HepG2 (cell line): ENCODE data around the gene PAN3. TPM values are rescaled to one million over a fixed set of nuclear protein-coding genes. Genes with fewer than 3 reads are reported as not detected.

Experiments used
- ATAC-seq: fragments of 200-7000 bp; cut with Tn5 transposase; 3 replicates; pipeline ENCODE4 v1.9.1; 2020; ENCODE audit warnings: mild to moderate bottlenecking, moderate library complexity
- BruUV-seq: library from RNA; stranded (reverse); fragments of 400-500 nt; replicated peaks from 2 replicates; lab custom pipeline; 2021; lab: Mats Ljungman, UMichigan
- CTCF ChIA-PET: fragments of 300-600 bp; formaldehyde crosslinking; extraction: SDS; loops from one replicate; lab custom pipeline; 2021; ENCODE audit warnings: low total read pairs, inconsistent platforms, low intra/inter-chr PET ratio; lab: Yijun Ruan, JAX
- POLR2A ChIA-PET: fragments of 350-600 bp; sonication (Branson Sonifier 250); formaldehyde crosslinking; loops from one replicate; lab custom pipeline; 2020; ENCODE audit warnings: antibody characterized with exemption, inconsistent platforms; lab: Yijun Ruan, JAX
- DNase-seq: peaks from one replicate; pipeline ENCODE4 v3.0.0-alpha.2; 2015; ENCODE audit warnings: low spot score
- FAIRE-seq: peaks from 3 replicates; lab custom pipeline; 2011; peaks lifted over from hg19 to GRCh38; lab: Jason Lieb, UNC
- H2AFZ ChIP-seq: one replicate; pipeline ENCODE4 v1.6.1; 2011; ENCODE audit warnings: low read length, inconsistent platforms
- H3K27ac ChIP-seq: fragments of 300-600 bp; 3 replicates; pipeline ENCODE4 v1.8.0; 2011; ENCODE audit warnings: mixed run types, mild to moderate bottlenecking, mixed read lengths, low read length, inconsistent platforms; ENCODE audit not compliant: insufficient read depth; ENCODE audit errors: extremely low read length
- H3K27me3 ChIP-seq, 2 experiments: fragments of 200-600 bp in 1 of 2; 2 replicates in 1 of 2; 3 replicates in 1 of 2; pipeline versions ENCODE4 v1.6.0 to v1.8.0; 2011; ENCODE audit warnings: low read length in 2 of 2, mild to moderate bottlenecking in 2 of 2, moderate library complexity in 2 of 2, inconsistent platforms in 1 of 2; ENCODE audit not compliant: insufficient read depth in 2 of 2, control insufficient read depth in 1 of 2
- H3K36me3 ChIP-seq, 2 experiments: fragments of 200-600 bp in 1 of 2; replicated peaks in 1 of 2; 2 replicates in 1 of 2; 3 replicates in 1 of 2; pipeline versions ENCODE4 v1.5.1 to v1.8.0; 2011; ENCODE audit warnings: low read length in 2 of 2, inconsistent platforms in 1 of 2; ENCODE audit not compliant: insufficient read depth in 2 of 2, control insufficient read depth in 1 of 2
- H3K4me1 ChIP-seq: 2 replicates; pipeline ENCODE4 v1.5.1; 2012; ENCODE audit warnings: low read length, inconsistent platforms; ENCODE audit not compliant: insufficient read depth
- H3K4me2 ChIP-seq: 2 replicates; pipeline ENCODE4 v1.6.0; 2011; ENCODE audit warnings: low read depth, low read length, inconsistent platforms
- H3K4me3 ChIP-seq, 3 experiments: fragments of 200-600 bp in 1 of 3; sonication (generic), shearing (Covaris generic) in 1 of 3; replicated peaks in 1 of 3; 2 replicates each; pipeline ENCODE4 v1.5.1; 2011 to 2016; ENCODE audit warnings: low read length in 3 of 3, inconsistent platforms in 2 of 3, low read depth in 2 of 3, mild to moderate bottlenecking in 2 of 3, control low read depth in 1 of 3, mixed read lengths in 1 of 3; ENCODE audit not compliant: insufficient read depth in 1 of 3
- H3K79me2 ChIP-seq: one replicate; pipeline ENCODE4 v1.6.1; 2011; ENCODE audit warnings: low read length, inconsistent platforms; ENCODE audit not compliant: insufficient read depth
- H3K9ac ChIP-seq: 2 replicates; pipeline ENCODE4 v1.6.0; 2011; ENCODE audit warnings: mild to moderate bottlenecking, low read depth, low read length, inconsistent platforms; ENCODE audit not compliant: insufficient read depth
- H3K9me3 ChIP-seq: 2 replicates; pipeline ENCODE4 v1.5.1; 2012; ENCODE audit warnings: mild to moderate bottlenecking, low read length
- H4K20me1 ChIP-seq: 2 replicates; pipeline ENCODE4 v1.6.0; 2011; ENCODE audit warnings: inconsistent platforms, mild to moderate bottlenecking, low read length, moderate library complexity; ENCODE audit not compliant: insufficient read depth
- AFF4 ChIP-seq: sonication (generic); formaldehyde crosslinking; IDR thresholded peaks from 2 replicates; pipeline ENCODE4 v1.4.0; 2020; ENCODE audit warnings: missing genetic modification reagents
- CHD2 ChIP-seq: IDR thresholded peaks from 2 replicates; pipeline ENCODE4 v1.6.1; 2011; ENCODE audit warnings: low read depth, low read length, improper control_type of control experiment
- EEA1 ChIP-seq: sonication (generic); formaldehyde crosslinking; IDR thresholded peaks from 2 replicates; pipeline ENCODE4 v1.5.1; 2020; ENCODE audit warnings: mild to moderate bottlenecking, missing genetic modification reagents, borderline replicate concordance
- GLI4 ChIP-seq: sonication (generic); formaldehyde crosslinking; IDR thresholded peaks from 2 replicates; pipeline ENCODE4 v1.5.1; 2020; ENCODE audit warnings: missing genetic modification reagents, mild to moderate bottlenecking, moderate library complexity, borderline replicate concordance
- IRF9 ChIP-seq: sonication (generic); formaldehyde crosslinking; IDR thresholded peaks from 2 replicates; pipeline ENCODE4 v1.8.0; 2022; ENCODE audit warnings: missing genetic modification reagents, mild to moderate bottlenecking, borderline replicate concordance
- PAX8 ChIP-seq: sonication (generic); formaldehyde crosslinking; IDR thresholded peaks from 2 replicates; pipeline ENCODE4 v1.8.0; 2022; ENCODE audit warnings: mild to moderate bottlenecking, missing genetic modification reagents, borderline replicate concordance
- ZNF142 ChIP-seq: sonication (generic); formaldehyde crosslinking; IDR thresholded peaks from 2 replicates; pipeline ENCODE4 v1.4.0; 2020; ENCODE audit warnings: missing genetic modification reagents
- whole genome bisulfite sequencing: methylation state at CpG from one replicate; pipeline ENCODE4 v1.1.6; 2017; ENCODE audit warnings: low lambda C conversion rate; 5-methylcytosine and 5-hydroxymethylcytosine counted together
- in situ Hi-C: cut with HindIII; loops from 2 replicates; pipeline ENCODE4 v1.10.0; 2017; ENCODE audit warnings: low pct_unique_long_range_greater_than_20kb; ENCODE audit not compliant: extremely low pct_ligation_motif_present
- intact Hi-C: fragments of 100-400 bp; cut with micrococcal nuclease; formaldehyde crosslinking; loops from one replicate; pipeline ENCODE4 v1.10.0; 2022; ENCODE audit not compliant: unreplicated experiment
- polyA plus RNA-seq, 8 experiments: library from polyadenylated mRNA; depleted of rRNA in 3 of 8; stranded (reverse) in 7 of 8; unstranded in 1 of 8; fragments of >200 nt; fragmentation: Illumina TruSeq in 4 of 8; extraction: Trizol in 4 of 8; gene quantifications; 2 replicates each; pipeline versions ENCODE4 v1.2.1 to v1.2.3, GENCODE V29; 2011 to 2016; ENCODE audit warnings: low read depth in 4 of 8, missing spikeins in 1 of 8, mixed read lengths in 1 of 8; ENCODE audit not compliant: insufficient read depth in 1 of 8
- total RNA-seq, 5 experiments: library from RNA; depleted of rRNA; stranded (reverse); fragments of >200 nt; fragmentation: Illumina TruSeq; extraction: Trizol; gene quantifications; 2 replicates each; pipeline ENCODE4 v1.2.3, GENCODE V29; 2016; ENCODE audit warnings: low read depth in 1 of 5

Gene PAN3
- total and polyA plus RNA-seq, 2 of the 13 experiments (the other 11 are each of a cell fraction or from before 2014, with no cell fraction given) = 9.7 to 10.6 TPM

- TF ChIP-seq ZNF142 (CRISPR knock-in tag) (no peak), PAX8 (CRISPR knock-in tag) (no peak)
Measured at GRCh38 chr13:28333204-28333881, 195.0 kb downstream of the PAN3 start (continued).

GRCh38 chr13:28336193-28336657, 197.9 kb downstream of the PAN3 start:
- Histone ChIP-seq H3K36me3 (no peaks in the 10 kb centered on the region), H3K9ac (no peak overlapping the region), H3K27ac (no peak overlapping the region), H3K79me2 (no peaks in the 10 kb centered on the region), H3K4me1 (no peaks in the 10 kb centered on the region), H4K20me1 (no peaks in the 10 kb centered on the region), H3K4me3 (no peak overlapping the region), H3K9me3 (no peaks in the 10 kb centered on the region)
- CTCF ChIA-PET = no interaction called here
- intact Hi-C loops (no loop called here), in situ Hi-C loops (no loop called here)
- 40% methylated on average over 2 of the region's 3 CpGs for WGBS
- no TSS peak for BruUV-seq
- FAIRE-seq = no peak
- no peak for TF ChIP-seq CHD2
- no peak for TF ChIP-seq AFF4
- TF ChIP-seq IRF9 = no peak
- TF ChIP-seq GLI4 (CRISPR knock-in tag) = no peak
- TF ChIP-seq EEA1 (CRISPR knock-in tag) = no peak
- TF ChIP-seq, all 625 proteins: peak for 0
- Histone ChIP-seq H3K27me3 (peaks cover 0 to 1% of the 10 kb centered on the region in 2 experiments; a peak in 1 of 5 replicates), H2AFZ (no peak overlapping the region), H3K4me2 (no peak overlapping the region)
- no peak for ATAC-seq
- DNase-seq = no peak
- POLR2A ChIA-PET = no interaction called here
